ENCODE results near the gene MYH7B.

The MYH7B gene

GRCh38 chr20:34970193-34970840, 14.6 kb downstream of the MYH7B start:
- in situ Hi-C loops (cut with HindIII; ENCODE audit: low sequenced_read_pairs): no loop called here
- H3K4me3 ChIP-seq (ENCODE audit: low read depth, low read length): no peak overlapping the region
- DNase-seq (ENCODE audit: low read depth, low spot score): no peak
- no peak for TF ChIP-seq CTCF (IDR thresholded peaks at IDR 0.05; ENCODE audit: low read depth, low read length)

GRCh38 chr20:34970846-34971560, 15.3 kb downstream of the MYH7B start:
- TF ChIP-seq CTCF (IDR thresholded peaks at IDR 0.05; ENCODE audit: low read depth, low read length): no peak
- H3K4me3 ChIP-seq (ENCODE audit: low read depth, low read length): no peak overlapping the region
- DNase-seq (ENCODE audit: low read depth, low spot score): no peak
- in situ Hi-C loops (cut with HindIII; ENCODE audit: low sequenced_read_pairs): no loop called here

- in situ Hi-C loops (cut with HindIII; ENCODE audit: low sequenced_read_pairs): no loop called here
- H3K4me3 ChIP-seq (ENCODE audit: low read depth, low read length): no peak overlapping the region
- no peak for DNase-seq (ENCODE audit: low read depth, low spot score)
- TF ChIP-seq CTCF (IDR thresholded peaks at IDR 0.05; ENCODE audit: low read depth, low read length): no peak
These were observed 16.0 kb downstream of the MYH7B start for GRCh38 chr20:34971561-34972235.

- no peak for TF ChIP-seq CTCF (IDR thresholded peaks at IDR 0.05; ENCODE audit: low read depth, low read length)
- in situ Hi-C loops (cut with HindIII; ENCODE audit: low sequenced_read_pairs): no loop called here
- H3K4me3 ChIP-seq (ENCODE audit: low read depth, low read length): no peak overlapping the region
- DNase-seq (ENCODE audit: low read depth, low spot score): no peak
These were observed 18.6 kb downstream of the MYH7B start for GRCh38 chr20:34974246-34974645.

- in situ Hi-C loops (cut with HindIII; ENCODE audit: low sequenced_read_pairs): no loop called here
- DNase-seq (ENCODE audit: low read depth, low spot score): no peak
- no peak overlapping the region for H3K4me3 ChIP-seq (ENCODE audit: low read depth, low read length)
- no peak for TF ChIP-seq CTCF (IDR thresholded peaks at IDR 0.05; ENCODE audit: low read depth, low read length)
These were observed 20.6 kb downstream of the MYH7B start for GRCh38 chr20:34976286-34976685.

GRCh38 chr20:34977365-34978091, 21.9 kb downstream of the MYH7B start:
- no peak for TF ChIP-seq CTCF (IDR thresholded peaks at IDR 0.05; ENCODE audit: low read depth, low read length)
- in situ Hi-C loops (cut with HindIII; ENCODE audit: low sequenced_read_pairs): no loop called here
- DNase-seq (ENCODE audit: low read depth, low spot score): no peak
- H3K4me3 ChIP-seq (ENCODE audit: low read depth, low read length): no peak overlapping the region
